H9 (cell line): Measurements from ENCODE around the gene LSM4. TPM values are rescaled to one million over a fixed set of nuclear protein-coding genes. Genes with fewer than 3 reads are reported as not detected.

Experiments
- DNase-seq: peaks from one replicate; pipeline ENCODE4 v3.0.0-alpha.2; 2017
- H2AFZ ChIP-seq: one replicate; pipeline ENCODE4 v1.6.1; 2013; ENCODE audit warnings: mild to moderate bottlenecking, low read length, control low read depth, moderate library complexity
- H2AK5ac ChIP-seq: 2 replicates; pipeline ENCODE4 v1.6.1; 2013; ENCODE audit warnings: low read length, control low read depth, mixed read lengths; ENCODE audit not compliant: insufficient read length
- H2BK120ac ChIP-seq: one replicate; pipeline ENCODE4 v1.6.1; 2013; ENCODE audit warnings: low read depth, mild to moderate bottlenecking, low read length, control low read depth, inconsistent platforms; ENCODE audit not compliant: poor library complexity, severe bottlenecking
- H2BK12ac ChIP-seq: 2 replicates; pipeline ENCODE4 v1.6.1; 2013; ENCODE audit warnings: low read length, control low read depth, mixed read lengths, low read depth; ENCODE audit not compliant: insufficient read length
- H2BK15ac ChIP-seq: 2 replicates; pipeline ENCODE4 v1.6.1; 2013; ENCODE audit warnings: low read depth, low read length, control low read depth
- H2BK20ac ChIP-seq: one replicate; pipeline ENCODE4 v1.6.1; 2013; ENCODE audit warnings: low read depth, mild to moderate bottlenecking, low read length, control low read depth, inconsistent platforms; ENCODE audit not compliant: poor library complexity, severe bottlenecking
- H2BK5ac ChIP-seq: 2 replicates; pipeline ENCODE4 v1.6.1; 2013; ENCODE audit warnings: low read length, control low read depth, mixed read lengths; ENCODE audit not compliant: insufficient read length
- H3K14ac ChIP-seq: 2 replicates; pipeline ENCODE4 v1.6.1; 2013; ENCODE audit warnings: low read length, control low read depth; ENCODE audit not compliant: insufficient read depth
- H3K18ac ChIP-seq: 2 replicates; pipeline ENCODE4 v1.6.1; 2013; ENCODE audit warnings: low read depth, mild to moderate bottlenecking, mixed read lengths, low read length, control low read depth; ENCODE audit not compliant: insufficient read length
- H3K23ac ChIP-seq: 2 replicates; pipeline ENCODE4 v1.6.1; 2013; ENCODE audit warnings: low read length, control low read depth, mixed read lengths, low read depth; ENCODE audit not compliant: insufficient read length
- H3K23me2 ChIP-seq: 2 replicates; pipeline ENCODE4 v1.6.1; 2013; ENCODE audit warnings: low read depth, mild to moderate bottlenecking, mixed read lengths, low read length, control low read depth; ENCODE audit not compliant: insufficient read length, poor library complexity, severe bottlenecking
- H3K27ac ChIP-seq: 2 replicates; pipeline ENCODE4 v1.5.1; 2013; ENCODE audit warnings: low read length, control low read depth, mixed read lengths, low read depth; ENCODE audit not compliant: insufficient read length
- H3K27me3 ChIP-seq: 2 replicates; pipeline ENCODE4 v1.6.1; 2013; ENCODE audit warnings: low read length, control low read depth, inconsistent platforms; ENCODE audit not compliant: insufficient read depth
- H3K4ac ChIP-seq: 2 replicates; pipeline ENCODE4 v1.6.1; 2013; ENCODE audit warnings: low read depth, mild to moderate bottlenecking, control low read depth, inconsistent platforms, low read length, moderate library complexity
- H3K4me1 ChIP-seq: 2 replicates; pipeline ENCODE4 v1.6.1; 2013; ENCODE audit warnings: low read length, control low read depth, inconsistent platforms; ENCODE audit not compliant: insufficient read depth
- H3K4me2 ChIP-seq: 2 replicates; pipeline ENCODE4 v1.6.1; 2013; ENCODE audit warnings: low read length, control low read depth, mixed read lengths; ENCODE audit not compliant: insufficient read length, insufficient read depth
- H3K56ac ChIP-seq: 2 replicates; pipeline ENCODE4 v1.6.1; 2013; ENCODE audit warnings: low read depth, mild to moderate bottlenecking, mixed read lengths, low read length, control low read depth; ENCODE audit not compliant: insufficient read length
- H3K79me1 ChIP-seq: 2 replicates; pipeline ENCODE4 v1.6.1; 2013; ENCODE audit warnings: low read depth, mild to moderate bottlenecking, moderate library complexity, low read length, control low read depth, inconsistent platforms; ENCODE audit not compliant: insufficient read depth, poor library complexity, severe bottlenecking
- H3K79me2 ChIP-seq: 2 replicates; pipeline ENCODE4 v1.6.1; 2013; ENCODE audit warnings: low read length, control low read depth, inconsistent platforms; ENCODE audit not compliant: insufficient read depth
- H3K9ac ChIP-seq: 2 replicates; pipeline ENCODE4 v1.6.1; 2013; ENCODE audit warnings: low read length, control low read depth, mixed read lengths; ENCODE audit not compliant: insufficient read length; ENCODE audit errors: extremely low read depth
- H3K9me3 ChIP-seq: one replicate; pipeline ENCODE4 v1.6.1; 2013; ENCODE audit warnings: low read depth, low read length, inconsistent platforms; ENCODE audit not compliant: control insufficient read depth
- H3T11ph ChIP-seq: one replicate; pipeline ENCODE4 v1.6.1; 2013; ENCODE audit warnings: mild to moderate bottlenecking, low read length, control low read depth, inconsistent platforms
- H4K20me1 ChIP-seq: one replicate; pipeline ENCODE4 v1.6.1; 2013; ENCODE audit not compliant: control insufficient read depth, insufficient read length, insufficient read depth
- H4K5ac ChIP-seq: 2 replicates; pipeline ENCODE4 v1.6.1; 2013; ENCODE audit warnings: low read depth, mild to moderate bottlenecking, mixed read lengths, low read length, control low read depth; ENCODE audit not compliant: insufficient read length
- H4K8ac ChIP-seq: replicated peaks from 2 replicates; pipeline ENCODE4 v1.6.1; 2013; ENCODE audit warnings: low read length, control low read depth, mixed read lengths, low read depth; ENCODE audit not compliant: insufficient read length
- H4K91ac ChIP-seq: 2 replicates; pipeline ENCODE4 v1.6.1; 2013; ENCODE audit warnings: low read depth, mild to moderate bottlenecking, moderate library complexity, mixed read lengths, low read length, control low read depth; ENCODE audit not compliant: insufficient read length
- H3K27ac Mint-ChIP-seq, 3 experiments: 2 replicates in 2 of 3; 3 replicates in 1 of 3; pipeline ENCODE4 v1.8.0; 2020 to 2021; ENCODE audit warnings: mixed read lengths in 3 of 3, mild to moderate bottlenecking in 1 of 3, moderate library complexity in 1 of 3
- H3K27me3 Mint-ChIP-seq: 2 replicates; pipeline ENCODE4 v1.8.0; 2021; ENCODE audit warnings: low read depth, mild to moderate bottlenecking, moderate library complexity, mixed read lengths
- H3K36me3 Mint-ChIP-seq, 3 experiments: 2 replicates in 2 of 3; 3 replicates in 1 of 3; pipeline ENCODE4 v1.8.0; 2020 to 2021; ENCODE audit warnings: low read depth in 3 of 3, mixed read lengths in 3 of 3; ENCODE audit not compliant: insufficient read depth in 1 of 3
- H3K4me1 Mint-ChIP-seq, 2 experiments: 2 replicates each; pipeline ENCODE4 v1.8.0; 2020; ENCODE audit warnings: mixed read lengths in 2 of 2
- H3K4me3 Mint-ChIP-seq, 2 experiments: 2 replicates in 1 of 2; 3 replicates in 1 of 2; pipeline ENCODE4 v1.8.0; 2020 to 2021; ENCODE audit warnings: mild to moderate bottlenecking in 2 of 2, mixed read lengths in 2 of 2, moderate library complexity in 1 of 2
- H3K9me3 Mint-ChIP-seq, 2 experiments: 2 replicates in 1 of 2; 3 replicates in 1 of 2; pipeline ENCODE4 v1.8.0; 2020; ENCODE audit warnings: mild to moderate bottlenecking in 2 of 2, mixed read lengths in 2 of 2, moderate library complexity in 1 of 2
- CTCF ChIP-seq: fragments of 200-600 bp; sonication (generic); conservative IDR thresholded peaks from 3 replicates; pipeline ENCODE4 v1.8.0; 2021; ENCODE audit warnings: antibody characterized with exemption, mild to moderate bottlenecking
- WGBS: extraction: QIAGEN DNeasy Blood & Tissue Kit; methylation state at CpG from one replicate; pipeline ENCODE4 v1.1.7; 2013; ENCODE audit warnings: missing lambda C conversion rate, low lambda C conversion rate, mixed read lengths; ENCODE audit not compliant: insufficient read length; ENCODE audit errors: extremely low coverage; 5-methylcytosine and 5-hydroxymethylcytosine counted together
- total RNA-seq: library from RNA; stranded (reverse); gene quantifications from 2 replicates; pipeline ENCODE4 v1.2.1, GENCODE V29; 2021

Gene LSM4
- total RNA-seq, 1 experiment from 2014 or later = 342 TPM

- Histone ChIP-seq H4K20me1 (no peaks in the 10 kb centered on the region), H2BK12ac (no peak overlapping the region), H3K79me1 (peaks cover 3% of the 10 kb centered on the region), H3K4me2 (peak overlapping the region; percentile 45), H4K5ac (no peak overlapping the region), H3K23ac (no peak overlapping the region), H3T11ph (no peak overlapping the region), H3K9me3 (no peaks in the 10 kb centered on the region), H2AK5ac (no peak overlapping the region), H2BK120ac (peak overlapping the region; percentile 25), H3K56ac (no peak overlapping the region), H2AFZ (no peak overlapping the region), H3K27me3 (no peaks in the 10 kb centered on the region), H2BK15ac (no peak overlapping the region), H2BK5ac (no peak overlapping the region), H3K14ac (peak overlapping the region; percentile 94), H3K4ac (no peak overlapping the region; the same call in 1 of the 2 replicates), H3K18ac (peak overlapping the region; percentile 95), H2BK20ac (no peak overlapping the region), H3K79me2 (peaks cover 9% of the 10 kb centered on the region; the same call in 1 of the 2 replicates), H4K91ac (no peak overlapping the region), H3K4me1 (no peaks in the 10 kb centered on the region), H3K23me2 (peaks cover 7% of the 10 kb centered on the region), H4K8ac (no peak overlapping the region), H3K9ac (peak overlapping the region; percentile 88), H3K27ac (no peak overlapping the region)
- no peaks in the 10 kb centered on the region; the same call in 1 of the 2 replicates for H3K27me3 Mint-ChIP-seq
- peaks cover 23 to 27% of the 10 kb centered on the region in 2 experiments for H3K4me1 Mint-ChIP-seq
- no CpG with 5 or more reads among the region's 111 CpGs for WGBS
- H3K27ac Mint-ChIP-seq = peak overlapping the region; percentile 80 to 99 (median 90); a peak in 6 of 7 replicates
- TF ChIP-seq CTCF = no peak
- peaks cover 0 to 4% of the 10 kb centered on the region in 2 experiments; a peak in 3 of 5 replicates for H3K9me3 Mint-ChIP-seq
- peaks cover 5 to 26% (median 21%) of the 10 kb centered on the region in 3 experiments; a peak in 6 of 7 replicates for H3K36me3 Mint-ChIP-seq
- DNase-seq = peak; percentile 60
- peak overlapping the region; percentile 85 to 94 for H3K4me3 Mint-ChIP-seq
These were observed 42.4 kb downstream of the LSM4 start for GRCh38 chr19:18280247-18281081.
